Mucosa of descending colon (tissue), 3 donors: Measurements from ENCODE around the gene DNMT3A. TPM values are rescaled to one million over a fixed set of nuclear protein-coding genes. Genes with fewer than 3 reads are reported as not detected.

Experiments used
- ATAC-seq: fragments of 200-7000 bp; cut with Tn5 transposase; one replicate; pipeline ENCODE4 v1.9.1; 2020; ENCODE audit warnings: mild to moderate bottlenecking, moderate library complexity
- DNase-seq, 3 donors: peaks; one replicate each; pipeline ENCODE4 v3.0.0-alpha.2; 2020
- H3K36me3 ChIP-seq: fragments of 200-600 bp; one replicate; pipeline ENCODE4 v1.8.0; 2021; ENCODE audit warnings: low read depth, mild to moderate bottlenecking
- H3K4me1 ChIP-seq: fragments of 200-600 bp; one replicate; pipeline ENCODE4 v1.8.0; 2021; ENCODE audit warnings: low read depth, mild to moderate bottlenecking
- H3K4me3 ChIP-seq: fragments of 200-600 bp; one replicate; pipeline ENCODE4 v1.8.0; 2021; ENCODE audit warnings: mild to moderate bottlenecking
- H3K9me3 ChIP-seq: fragments of 200-600 bp; one replicate; pipeline ENCODE4 v1.8.0; 2021; ENCODE audit warnings: mild to moderate bottlenecking
- CTCF ChIP-seq: fragments of 200-600 bp; IDR thresholded peaks from one replicate; pipeline ENCODE4 v1.8.0; 2022; ENCODE audit warnings: antibody characterized with exemption, mild to moderate bottlenecking
- intact Hi-C, 2 donors: fragments of 100-400 bp; cut with DNase I in 1 of 2; cut with micrococcal nuclease in 1 of 2; formaldehyde crosslinking; loops; one replicate each; pipeline versions ENCODE4 v1.11.0 to v1.11.1; 2022; cut with DNase I, micrococcal nuclease
- total RNA-seq, 3 donors: library from RNA; stranded (reverse); fragmentation: NEBNext Ultra II Directional in 2 of 3; extraction: Animal tissue kit (Norgen Biotek cat#: 25700) in 2 of 3; gene quantifications; one replicate each; pipeline versions ENCODE4 v1.2.1 to v1.2.4, GENCODE V29; 2021 to 2023
- donor health status: DM: no; HTN: no; CAD: no; lungs with moderate emphysema.
- donor health status: DM: no; HTN: no; CAD: no.
- donor health status: DM: no; HTN: yes; CAD: no.

DNMT3A gene
- total RNA-seq, 3 donors from 2014 or later, result 31.2 to 50.8 (median 33.0) TPM

DNA sequence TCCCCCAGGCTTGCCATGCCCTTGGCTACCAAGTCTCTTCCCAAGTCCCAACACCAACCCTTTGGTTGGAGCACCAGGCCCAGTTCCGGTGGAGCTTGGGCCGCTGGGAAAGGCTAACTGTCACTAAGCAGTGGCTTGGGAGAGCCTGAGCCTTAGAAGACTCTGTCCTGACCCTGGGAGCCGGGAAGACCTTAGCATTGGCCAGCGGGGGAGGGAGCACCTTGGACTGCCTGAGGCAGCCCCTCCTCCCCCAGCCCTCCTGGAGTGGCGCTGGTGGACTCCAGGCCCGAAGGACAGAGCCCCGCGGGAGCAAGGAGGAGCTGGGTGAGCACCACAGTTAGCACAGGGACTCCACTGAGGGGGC lies 110.8 kb downstream of the DNMT3A start:
- intact Hi-C loops, result no loop called here
- H3K36me3 ChIP-seq, result no peaks in the 10 kb centered on the region

DNA sequence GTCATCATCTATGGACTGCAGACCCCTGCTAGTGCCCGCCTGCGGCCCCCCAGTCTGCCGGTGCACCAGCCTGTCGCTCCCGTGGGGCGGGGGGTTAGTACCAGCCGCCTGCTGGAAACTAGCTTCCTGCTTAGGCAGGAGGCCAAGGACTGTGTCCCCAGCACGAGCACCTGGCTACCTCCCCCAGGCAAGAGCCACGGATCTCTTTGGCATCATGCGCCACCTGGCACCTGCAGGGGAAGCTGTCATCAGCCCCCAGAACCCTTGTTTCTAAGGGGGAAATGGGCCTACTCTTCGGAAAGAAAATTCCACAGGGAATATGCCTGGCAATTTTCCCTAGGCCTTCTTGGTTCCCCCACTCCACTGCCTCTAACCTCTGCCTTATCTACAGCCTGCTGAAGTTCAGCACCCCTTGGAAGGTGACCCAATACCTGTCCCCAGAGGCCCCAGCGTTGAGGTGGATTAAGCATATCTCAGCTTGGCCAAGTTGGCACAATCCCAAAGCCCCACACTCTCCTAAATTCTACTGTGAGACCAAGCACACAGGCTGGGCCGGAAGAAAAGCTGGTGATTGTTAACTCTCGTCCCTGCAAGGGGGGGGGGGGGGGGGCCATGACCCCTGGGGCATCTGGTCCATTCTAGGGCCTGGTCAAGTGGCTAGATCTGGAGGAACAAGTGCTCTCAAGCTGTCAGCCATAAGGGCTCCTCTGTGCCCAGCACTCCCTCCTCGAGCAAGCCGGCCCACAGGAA lies 111.4 kb downstream of the DNMT3A start:
- Histone ChIP-seq H3K36me3 (no peaks in the 10 kb centered on the region), H3K9me3 (no peaks in the 10 kb centered on the region), H3K4me1 (peaks cover 3% of the 10 kb centered on the region), H3K4me3 (no peak overlapping the region)
- no peak for TF ChIP-seq CTCF
- DNase-seq (no peak), ATAC-seq (no peak)
- intact Hi-C loops, result no loop called here

More for the DNA sequence above, 110.8 kb downstream of the DNMT3A start:
- ATAC-seq, result no peak
- no peak for TF ChIP-seq CTCF
- DNase-seq, result no peak
- Histone ChIP-seq H3K9me3 (no peaks in the 10 kb centered on the region), H3K4me1 (peaks cover 3% of the 10 kb centered on the region), H3K4me3 (no peak overlapping the region)

DNA sequence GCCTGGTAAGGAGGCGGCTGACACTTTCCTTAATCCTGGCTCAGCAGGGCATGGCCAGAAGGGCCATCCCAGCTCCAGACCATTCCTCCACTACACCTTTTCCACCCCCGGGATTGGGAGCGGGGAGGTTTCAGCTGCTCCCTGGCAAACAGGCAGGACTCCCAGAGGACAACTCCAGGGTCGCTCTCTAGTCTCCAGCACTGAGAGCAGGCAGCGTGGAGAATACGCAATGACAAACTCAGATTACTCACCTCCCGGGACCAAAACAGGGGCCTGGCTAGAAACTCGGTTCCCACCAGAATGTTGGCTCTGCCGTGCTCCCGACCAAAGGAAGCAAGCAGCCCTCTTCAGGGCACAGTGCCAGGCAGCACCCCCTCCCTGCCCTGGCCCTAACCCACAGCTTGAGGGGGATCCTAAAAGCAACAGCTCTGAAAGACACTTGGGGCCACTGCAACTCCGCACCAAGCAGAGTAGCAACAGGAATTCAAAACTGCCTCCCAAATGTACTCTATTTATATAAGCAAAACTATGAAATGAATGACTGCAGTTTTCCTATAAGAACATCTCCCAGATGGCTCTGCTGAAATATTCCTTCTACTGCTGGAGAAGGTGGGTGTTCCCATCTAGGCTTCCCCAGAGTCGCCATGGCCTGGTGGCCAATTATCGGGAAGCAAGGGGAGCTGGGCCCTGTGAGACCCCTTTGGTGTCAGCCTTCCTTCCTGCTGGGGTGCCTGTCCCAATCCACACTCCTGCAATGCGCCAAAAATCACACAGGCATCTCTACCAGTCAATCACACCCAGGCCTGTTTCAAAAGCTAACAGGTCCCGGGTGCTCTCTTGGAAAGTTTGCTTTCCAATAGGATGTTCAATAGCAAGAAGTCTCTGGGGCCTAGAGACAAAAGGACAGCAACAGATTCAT lies 112.2 kb downstream of the DNMT3A start:
- TF ChIP-seq CTCF, result no peak
- no peaks in the 10 kb centered on the region for H3K36me3 ChIP-seq
- intact Hi-C loops, result no loop called here
- no peak overlapping the region for H3K4me3 ChIP-seq
- ATAC-seq (no peak), DNase-seq (no peak)
- H3K9me3 ChIP-seq, result no peaks in the 10 kb centered on the region
- H3K4me1 ChIP-seq, result peaks cover 3% of the 10 kb centered on the region

DNA sequence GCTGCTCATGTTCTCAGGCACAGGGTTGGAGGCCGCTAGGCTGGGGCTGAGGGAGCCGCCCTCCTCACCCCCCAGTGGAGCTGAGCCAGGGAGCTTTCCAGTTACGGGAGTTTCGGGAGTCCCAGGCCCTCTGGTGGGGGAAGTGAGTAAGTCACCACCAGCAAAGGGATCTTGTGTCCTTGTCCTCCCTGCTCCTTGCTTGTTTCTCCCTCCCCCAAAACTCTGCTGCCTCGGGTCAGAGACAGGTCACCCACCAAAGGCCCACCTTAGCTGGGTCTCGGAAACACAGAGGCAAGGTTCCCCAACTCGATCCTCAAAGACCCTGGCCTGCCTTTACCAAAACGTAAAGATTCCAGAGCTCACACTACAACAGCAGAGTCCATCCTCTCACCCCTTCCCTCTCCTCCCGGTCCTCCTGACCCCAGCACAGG lies 112.9 kb downstream of the DNMT3A start:
- no peaks in the 10 kb centered on the region for H3K9me3 ChIP-seq
- intact Hi-C loops, result no loop called here
- ATAC-seq (peak; percentile 85), DNase-seq (peak in 2 of 3 donors; percentile 68 to 69)
- peak; percentile 42 for TF ChIP-seq CTCF
- no peaks in the 10 kb centered on the region for H3K36me3 ChIP-seq
- H3K4me3 ChIP-seq, result no peak overlapping the region
- H3K4me1 ChIP-seq, result peaks cover 3% of the 10 kb centered on the region

DNA sequence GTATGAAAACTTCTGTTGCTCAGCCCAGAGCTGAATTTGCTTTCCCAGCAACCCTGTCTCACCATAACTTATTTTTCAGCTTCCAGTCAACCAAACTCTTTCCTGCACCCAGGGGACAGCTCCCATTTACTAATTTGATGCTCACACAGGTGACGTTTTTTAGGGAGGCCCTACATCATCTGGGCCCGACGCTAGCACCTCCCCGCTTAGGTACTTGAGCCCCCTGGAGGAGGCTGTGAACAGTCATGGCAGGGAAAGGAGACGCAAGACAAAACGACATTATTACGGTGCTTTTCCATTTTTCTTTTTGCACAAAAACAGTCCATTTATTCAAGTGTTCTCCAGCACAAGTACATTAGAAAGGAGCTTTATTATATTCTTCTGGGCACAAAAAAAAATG lies 114.1 kb downstream of the DNMT3A start:
- intact Hi-C loops, result no loop called here
- Histone ChIP-seq H3K4me3 (no peak overlapping the region), H3K4me1 (peaks cover 3% of the 10 kb centered on the region), H3K9me3 (no peaks in the 10 kb centered on the region), H3K36me3 (no peaks in the 10 kb centered on the region)
- DNase-seq, result no peak
- no peak for ATAC-seq
- no peak for TF ChIP-seq CTCF
